CD4-positive, alpha-beta T cell treated with Interleukin-15 for 1 hour (primary cell): ENCODE data around the gene MTA1.

Experiments
- DNase-seq: peaks from one replicate; pipeline ENCODE4 v3.0.0-alpha.2; 2020

MTA1 gene

DNA sequence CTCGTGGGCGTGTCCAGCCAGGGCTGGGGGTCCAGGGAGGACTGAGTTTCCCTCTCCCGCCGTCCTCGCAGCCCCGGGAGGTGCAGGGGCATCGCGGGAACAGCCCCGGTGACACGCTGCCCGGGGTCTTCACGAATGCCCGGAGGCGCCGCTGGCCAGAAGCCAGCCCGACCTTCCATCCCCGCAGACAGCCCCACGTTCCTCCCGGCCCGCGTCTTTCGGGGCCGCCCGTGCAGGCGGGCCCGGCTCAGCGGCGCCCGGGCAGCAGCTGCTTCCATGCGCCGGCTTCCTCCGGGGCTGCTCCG lies 70.6 kb downstream of the MTA1 start:
- DNase-seq: no peak

GRCh38 chr14:105490572-105491365 lies 71.1 kb downstream of the MTA1 start, which contains the start of gene TEDC1:
TSS of gene TEDC1 (plus strand) at chr14:105491246. CDS start at chr14:105491376, 130 bp downstream.
- DNase-seq: peak; percentile 100

DNA sequence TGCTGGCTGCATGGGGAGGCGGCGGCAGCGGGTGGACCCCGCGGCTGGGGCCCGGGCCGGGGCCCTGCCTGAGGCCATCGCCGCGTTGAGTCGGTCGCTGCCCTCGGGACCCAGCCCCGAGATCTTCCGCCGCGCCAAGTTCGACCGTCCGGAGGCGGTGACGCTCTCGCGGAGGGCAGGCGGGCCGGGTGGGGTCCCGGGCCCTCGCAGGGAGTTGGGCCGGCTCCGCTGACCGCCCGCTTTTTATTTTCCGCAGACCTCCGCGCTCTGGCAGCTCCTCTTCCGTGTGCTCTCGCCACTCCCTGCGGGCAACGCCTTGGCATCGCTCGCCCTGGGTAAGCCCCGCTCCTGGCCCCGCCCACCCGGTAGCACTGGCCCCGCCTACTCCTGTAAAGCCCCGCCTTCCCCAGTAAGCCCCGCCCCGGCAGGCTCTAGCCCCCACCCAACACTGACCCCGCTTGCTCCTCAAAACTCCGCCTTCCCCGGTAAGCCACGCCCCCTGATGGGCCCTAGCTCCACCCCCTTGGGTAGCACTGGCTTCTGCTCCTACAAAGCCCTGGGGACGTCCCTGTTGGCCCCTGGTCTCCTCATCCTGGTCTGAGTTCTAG lies 71.8 kb downstream of the MTA1 start:
- DNase-seq: peak; percentile 87

DNA sequence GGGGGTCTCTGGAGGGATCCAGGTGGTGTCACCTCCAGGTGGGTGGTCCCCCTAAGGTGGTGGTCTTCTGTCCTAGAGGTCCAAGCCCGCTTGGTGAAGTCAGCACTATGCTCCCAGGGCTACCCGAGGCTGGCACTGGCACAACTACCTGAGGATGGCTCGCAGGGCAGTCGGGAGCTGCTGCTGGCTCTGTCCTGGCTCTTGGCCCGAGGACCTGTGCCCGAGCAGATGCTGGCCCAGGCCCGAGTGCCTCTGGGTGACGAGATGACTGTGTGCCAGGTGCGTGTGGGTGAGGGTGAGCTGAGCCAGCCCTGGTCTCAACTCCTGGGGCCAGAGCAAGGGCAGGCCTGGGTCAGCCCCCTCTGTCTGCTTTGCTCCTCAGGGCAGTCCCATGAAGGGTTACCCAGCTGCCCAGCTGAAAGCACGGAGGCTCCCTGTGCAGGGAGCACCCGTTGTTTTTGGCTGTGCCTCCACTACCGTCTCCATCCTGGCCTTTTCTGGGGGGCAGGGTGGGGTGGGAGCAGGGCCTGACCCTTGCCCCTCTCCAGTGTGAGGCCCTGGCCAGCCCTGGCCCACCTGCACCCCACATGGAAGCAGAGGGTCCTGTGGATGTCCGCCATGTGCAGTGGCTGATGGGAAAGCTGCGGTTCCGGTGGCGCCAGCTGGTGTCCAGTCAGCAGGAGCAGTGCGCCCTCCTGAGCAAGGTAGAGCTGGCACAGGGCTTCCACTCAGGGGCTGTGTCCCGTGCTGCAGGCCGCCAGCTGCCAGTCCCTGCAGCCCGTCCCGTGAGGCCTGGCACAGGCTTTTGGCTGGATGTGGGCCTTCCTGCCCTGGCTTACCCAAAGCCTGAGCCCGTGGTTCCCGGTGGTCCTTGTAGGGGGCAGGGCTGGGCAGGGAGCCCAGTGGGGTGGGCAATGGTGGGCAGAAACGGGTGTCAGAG lies 72.7 kb downstream of the MTA1 start:
- DNase-seq: no peak

DNA sequence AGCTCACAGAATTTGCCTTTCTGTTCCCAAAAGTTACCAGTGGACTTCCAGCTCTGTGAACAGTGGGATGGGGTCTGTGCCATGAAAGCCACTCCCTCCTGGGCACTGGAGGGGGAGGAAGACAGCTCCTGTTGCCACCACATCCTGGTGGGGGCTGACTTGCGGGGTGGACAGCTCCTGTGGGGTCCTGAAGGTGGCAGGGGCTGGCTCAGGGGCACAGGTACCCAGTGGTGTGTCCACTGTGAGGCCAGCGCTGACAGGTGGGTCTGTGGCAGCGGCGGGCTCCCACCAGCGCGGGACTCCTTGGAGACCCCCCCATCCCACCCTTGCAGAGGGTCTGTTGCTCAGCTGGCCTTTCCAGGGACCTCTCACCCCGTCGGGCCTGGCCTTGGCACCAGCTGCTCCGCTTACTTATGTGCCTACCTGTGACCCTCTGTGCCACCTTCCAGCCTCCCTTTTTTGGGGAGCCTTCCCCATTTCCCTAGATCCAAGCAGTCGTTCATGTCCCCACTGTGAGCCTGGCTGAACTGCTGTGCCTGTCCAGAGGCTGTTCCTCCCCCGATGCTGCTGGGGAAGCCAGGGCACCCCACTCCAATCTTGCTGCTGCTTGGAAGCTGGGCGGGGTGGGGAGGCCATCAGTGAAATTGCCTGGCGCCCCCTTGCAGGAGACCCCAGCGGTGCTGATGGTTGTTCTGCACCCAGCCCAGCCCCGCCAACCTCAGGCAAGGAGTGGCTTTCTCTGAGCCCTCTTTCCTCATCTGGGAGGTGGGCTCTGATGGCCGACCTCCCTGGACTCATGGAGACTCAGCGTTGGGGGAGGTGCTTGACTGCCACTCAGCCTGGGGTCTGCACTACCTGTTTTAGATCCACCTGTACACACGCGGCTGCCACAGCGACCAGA lies 73.6 kb downstream of the MTA1 start:
- no peak for DNase-seq

- no peak for DNase-seq
Observed at GRCh38 chr14:105493921-105494605, 74.4 kb downstream of the MTA1 start.

- no peak for DNase-seq
Observed at GRCh38 chr14:105494606-105494929, 74.9 kb downstream of the MTA1 start.

DNA sequence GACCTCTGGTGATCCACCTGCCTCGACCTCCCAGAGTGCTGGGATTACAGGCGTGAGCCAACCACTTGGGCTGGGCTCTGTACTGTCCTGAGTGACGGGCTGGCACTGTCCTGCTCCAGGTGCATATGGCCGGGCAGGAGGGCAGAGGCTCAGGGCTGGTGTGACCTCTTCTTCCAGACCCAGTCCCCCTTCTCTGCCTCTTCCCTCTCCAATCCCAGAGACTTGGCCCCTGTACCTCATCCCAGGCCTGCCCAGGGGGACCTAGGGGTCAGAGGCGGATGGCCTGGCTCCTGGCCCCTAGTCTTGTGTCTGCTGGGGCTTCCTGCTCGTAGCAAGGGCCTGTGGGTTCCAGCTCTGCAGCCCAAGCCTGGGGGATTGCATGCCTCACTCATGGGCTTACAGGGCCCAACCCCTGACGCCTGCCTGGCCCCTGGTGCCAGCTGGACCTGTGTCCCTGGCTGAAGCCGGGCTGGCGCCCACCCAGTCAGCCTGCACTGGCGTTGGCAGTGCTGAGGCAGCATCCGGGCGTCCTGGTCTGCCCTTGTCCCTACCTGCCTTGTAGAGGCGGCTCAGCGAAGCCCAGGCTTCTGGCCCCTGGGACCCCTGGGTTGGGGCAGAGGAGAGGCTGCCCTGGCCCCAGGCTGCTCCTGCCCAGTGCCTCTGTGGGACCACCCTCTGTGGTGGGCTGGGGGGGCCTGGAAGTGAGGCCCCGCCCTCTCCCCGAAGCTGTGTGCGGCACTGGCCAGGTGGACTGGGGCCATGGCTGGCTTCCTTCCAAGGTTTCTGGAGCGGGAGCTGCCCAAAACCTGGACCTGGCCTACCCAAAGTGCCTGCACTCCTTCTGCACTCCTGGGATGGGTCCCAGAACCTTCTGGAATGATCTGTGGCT lies 75.7 kb downstream of the MTA1 start:
- no peak for DNase-seq

DNA sequence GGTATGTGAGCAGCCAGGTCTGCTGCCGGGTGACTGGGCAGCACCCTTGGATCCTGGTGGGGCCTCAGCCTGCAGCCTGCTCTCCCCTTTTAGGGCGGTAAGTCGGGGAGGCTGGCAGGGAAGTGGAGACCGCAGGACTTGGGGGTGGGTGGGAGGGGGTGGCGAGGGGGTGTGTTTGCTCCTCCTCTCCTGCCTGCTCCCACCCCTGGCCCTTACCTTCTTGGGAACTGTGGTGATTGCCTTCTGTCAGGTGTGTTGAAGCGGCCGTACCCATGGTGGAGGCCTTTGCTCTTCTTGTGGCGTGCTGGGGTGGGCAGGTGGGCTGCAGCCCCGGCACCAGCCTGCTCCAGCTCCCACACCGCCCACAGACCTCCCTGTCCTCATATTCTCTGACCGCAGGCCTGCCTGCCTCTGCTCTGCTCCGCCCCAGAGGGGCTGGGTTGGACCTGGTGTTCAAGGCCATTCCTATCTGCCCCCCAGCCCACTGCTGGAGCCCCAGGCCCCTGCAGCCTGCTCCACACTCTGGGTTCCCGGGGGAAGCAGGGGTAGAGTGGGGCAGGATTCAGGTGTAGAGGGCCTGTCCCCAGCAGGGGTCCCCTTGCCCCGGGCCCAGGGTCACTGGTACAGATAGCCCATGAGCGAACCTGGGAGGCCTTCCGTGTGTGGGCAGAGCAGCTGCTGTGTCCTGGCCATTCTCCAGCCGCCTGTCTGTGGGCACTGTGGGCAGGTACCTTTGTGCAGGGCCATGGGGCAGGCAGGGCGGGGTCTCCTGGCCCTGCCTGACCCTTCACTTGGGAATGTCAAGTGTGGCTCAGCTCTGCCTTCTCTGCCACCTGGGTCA lies 76.6 kb downstream of the MTA1 start:
- no peak for DNase-seq

- peak; percentile 18 for DNase-seq
Observed at GRCh38 chr14:105496831-105497591, 77.4 kb downstream of the MTA1 start.

DNA sequence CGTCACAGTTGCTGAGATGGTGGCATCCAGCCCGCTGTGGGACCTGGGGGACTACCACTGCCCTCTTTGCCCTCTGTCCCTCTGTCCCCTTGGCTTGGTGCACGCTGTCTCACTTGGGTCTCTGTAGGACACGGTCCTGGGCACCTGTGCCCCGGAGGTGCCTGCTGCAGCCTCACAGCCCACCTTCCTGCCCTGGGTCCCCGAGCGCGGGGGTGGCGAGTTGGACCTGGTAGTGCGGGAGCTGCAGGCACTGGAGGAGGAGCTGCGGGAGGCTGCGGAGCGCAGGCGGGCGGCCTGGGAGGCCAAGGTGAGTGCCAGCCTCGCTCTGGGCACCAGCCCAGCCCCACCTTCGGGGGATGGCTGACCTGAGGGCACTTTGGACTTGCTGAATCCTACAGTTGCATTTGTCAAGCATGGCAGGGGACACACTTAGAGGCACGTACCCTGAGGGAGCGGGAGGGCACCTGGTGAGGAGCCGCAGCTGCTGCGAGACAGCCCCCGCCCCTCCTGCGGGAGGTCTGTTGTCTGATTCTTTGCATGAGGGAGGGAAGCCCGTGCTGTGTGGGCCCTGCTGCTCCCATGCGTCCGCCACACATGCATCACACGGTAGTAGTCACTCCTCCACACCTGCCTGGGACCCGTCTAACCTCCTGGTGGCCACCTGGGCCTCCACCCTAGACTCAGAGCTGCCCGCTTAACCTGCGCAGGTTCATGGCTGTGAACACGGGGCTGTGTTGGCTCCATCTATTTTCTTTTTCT lies 78.2 kb downstream of the MTA1 start:
- peak; percentile 20 for DNase-seq

DNA sequence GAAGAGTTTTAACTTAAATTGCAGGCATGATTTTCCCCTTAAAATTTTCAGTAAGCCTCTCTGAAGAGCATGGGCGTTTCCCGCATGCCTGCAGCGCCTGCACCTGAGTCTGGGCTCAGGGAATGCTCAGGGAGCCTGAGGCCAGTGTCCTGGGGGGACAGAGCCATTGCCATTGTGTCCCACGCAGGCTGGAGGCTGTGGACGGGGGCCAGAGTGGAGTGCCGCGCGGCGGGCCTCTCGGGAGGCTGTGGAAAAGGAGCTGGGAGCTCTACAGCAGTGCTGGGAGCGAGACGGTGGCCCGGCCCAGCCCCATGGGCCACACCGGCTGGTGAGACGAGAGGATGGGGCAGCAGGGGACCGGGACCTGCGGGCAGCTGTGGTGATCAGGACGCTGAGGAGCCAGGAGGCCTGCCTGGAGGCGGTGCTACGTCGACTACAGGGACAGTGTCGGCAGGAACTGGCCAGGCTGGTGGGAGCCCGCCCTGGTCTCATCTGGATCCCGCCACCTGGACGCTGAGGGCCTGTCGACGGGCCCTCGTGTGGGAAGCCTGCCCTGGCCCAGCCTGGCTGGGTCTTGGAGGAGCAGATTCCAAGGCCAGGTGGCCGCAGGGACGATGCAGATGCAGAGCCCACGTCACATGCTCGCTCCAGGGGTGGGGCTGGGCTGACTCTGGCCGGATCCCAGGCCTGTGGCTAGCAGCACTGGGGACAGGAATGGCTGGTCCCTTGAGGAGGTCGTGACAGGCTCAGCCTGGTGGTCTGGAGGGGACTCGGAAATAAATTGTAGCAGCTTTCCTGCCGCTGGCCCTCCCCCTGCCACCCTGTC lies 79.0 kb downstream of the MTA1 start:
- DNase-seq: no peak

DNA sequence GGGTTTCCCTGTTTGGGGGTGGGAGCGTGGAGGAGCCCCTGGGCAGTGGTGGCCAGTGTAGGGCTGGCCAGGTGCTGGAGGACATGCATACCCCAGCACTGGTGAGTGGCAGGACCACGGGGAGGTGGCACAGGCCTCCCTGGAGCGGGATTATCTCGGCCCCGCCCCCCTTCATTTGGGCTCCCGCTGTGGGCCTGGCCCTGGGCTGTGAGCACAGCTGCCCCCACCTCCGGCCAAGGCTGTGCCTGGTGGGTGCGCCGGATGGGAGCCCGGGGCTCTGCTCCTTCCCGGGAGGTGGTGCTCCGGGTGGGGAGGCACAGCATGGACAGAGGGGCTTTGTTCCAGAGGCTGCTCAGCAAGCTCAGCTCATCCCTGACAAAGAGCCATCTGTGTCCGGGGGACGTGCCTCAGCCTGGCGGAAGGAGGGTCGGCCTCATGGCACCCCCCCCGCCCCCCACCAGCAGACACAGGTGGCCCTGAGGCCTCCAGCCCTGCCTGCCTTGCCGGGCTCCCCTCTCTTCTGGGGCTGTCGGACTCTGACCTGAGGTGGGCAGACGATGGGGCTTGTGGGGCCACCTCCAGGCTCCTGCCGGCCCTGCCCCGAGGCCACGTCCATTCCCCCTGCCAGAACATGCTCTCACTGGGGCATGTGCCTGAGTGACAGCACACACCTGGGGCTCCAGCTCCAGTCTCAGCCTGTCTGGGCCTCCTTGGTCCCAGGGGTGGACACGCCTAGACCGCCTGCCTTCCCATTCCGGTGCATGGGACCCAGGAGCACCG lies 79.8 kb downstream of the MTA1 start:
- DNase-seq: peak; percentile 17

DNA sequence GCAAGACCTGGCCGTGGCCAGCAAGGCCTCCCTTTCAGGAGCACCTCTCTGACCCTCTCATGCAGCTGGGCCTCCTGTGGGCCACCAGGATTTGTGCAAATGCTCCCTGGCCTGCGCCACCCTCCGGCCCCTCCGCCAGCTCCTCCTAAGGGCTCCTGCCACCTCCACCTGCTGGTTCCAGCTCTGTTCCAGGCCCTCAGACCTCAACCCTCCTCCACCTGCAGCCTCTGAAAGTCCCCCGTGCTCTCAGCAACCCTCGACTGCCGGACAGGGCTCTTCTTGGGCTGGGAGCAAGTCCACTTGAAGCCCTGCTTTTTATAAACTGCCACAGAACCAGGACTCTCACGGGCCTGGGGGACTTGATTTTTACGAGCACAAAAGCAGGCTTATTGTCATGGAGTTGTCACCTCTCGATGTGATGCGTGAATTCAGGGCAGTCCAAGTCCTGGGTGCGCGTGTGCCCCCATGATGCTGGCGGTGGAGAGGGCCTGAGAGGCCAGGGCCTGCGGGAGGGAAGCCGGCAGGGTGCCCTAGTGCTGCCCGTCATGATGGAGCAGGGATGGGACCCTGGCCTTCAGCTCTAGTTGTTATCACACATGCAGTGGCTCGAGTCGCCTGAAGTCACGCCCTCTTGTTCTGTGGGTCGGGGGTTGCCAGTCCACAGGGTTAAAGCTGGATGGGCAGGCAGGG lies 80.6 kb downstream of the MTA1 start:
- no peak for DNase-seq

- no peak for DNase-seq
Observed at GRCh38 chr14:105500726-105501101, 81.1 kb downstream of the MTA1 start.
